Measurements from ENCODE around the gene NLGN1. TPM values are rescaled to one million over a fixed set of nuclear protein-coding genes. Genes with fewer than 3 reads are reported as not detected.

Gene NLGN1
- polyA plus RNA-seq, 1 donor from 2014 or later: 2.7 TPM

- H3K4me2 ChIP-seq (ENCODE audit: low read length): no peak overlapping the region
- H3K79me2 ChIP-seq (replicated peaks; ENCODE audit: insufficient read depth, low read length): no peaks in the 10 kb centered on the region
- no peak overlapping the region for H3K4me3 ChIP-seq (ENCODE audit: low read length)
- H3K9ac ChIP-seq (ENCODE audit: low read length): no peak overlapping the region
- H3K36me3 ChIP-seq (ENCODE audit: insufficient read depth, low read length): no peaks in the 10 kb centered on the region
- H3K9me3 ChIP-seq (ENCODE audit: low read length): no peaks in the 10 kb centered on the region
- H3K9me2 ChIP-seq (ENCODE audit: insufficient read depth, low read length): no peaks in the 10 kb centered on the region
- TF ChIP-seq MXI1 (conservative IDR thresholded peaks at IDR 0.05; ENCODE audit: poor library complexity, severe bottlenecking): no peak
- TF ChIP-seq RAD21 (conservative IDR thresholded peaks at IDR 0.05): no peak
- TF ChIP-seq EZH2 (IDR thresholded peaks at IDR 0.05; ENCODE audit: borderline replicate concordance, insufficient read depth, low read length, poor library complexity, severe bottlenecking): no peak
- TF ChIP-seq SMC3 (conservative IDR thresholded peaks at IDR 0.05; ENCODE audit: poor library complexity): no peak
- TF ChIP-seq POLR2AphosphoS5 (IDR thresholded peaks at IDR 0.05): no peak
- no peak for TF ChIP-seq EP300 (conservative IDR thresholded peaks at IDR 0.05; ENCODE audit: poor library complexity, severe bottlenecking)
- TF ChIP-seq CTCF (IDR thresholded peaks at IDR 0.05; ENCODE audit: poor library complexity, severe bottlenecking): no peak
- TF ChIP-seq TAF1 (IDR thresholded peaks at IDR 0.05; ENCODE audit: low read depth): no peak
- no peak for TF ChIP-seq REST (IDR thresholded peaks at IDR 0.05; ENCODE audit: borderline replicate concordance)
- no peak overlapping the region for H2AFZ ChIP-seq (ENCODE audit: low read depth, low read length)
- H3K27me3 ChIP-seq (ENCODE audit: insufficient read depth, low read depth, low read length): no peaks in the 10 kb centered on the region
- H4K20me1 ChIP-seq (ENCODE audit: insufficient read depth): no peaks in the 10 kb centered on the region
- H3F3A ChIP-seq (ENCODE audit: insufficient read depth, low read length, poor library complexity, severe bottlenecking): no peaks in the 10 kb centered on the region
- H3K27ac ChIP-seq (ENCODE audit: low read length): no peak overlapping the region
These were observed 322.0 kb downstream of the NLGN1 start for GRCh38 chr3:173719585-173719984.

GRCh38 chr3:173725507-173725906 lies 328.0 kb downstream of the NLGN1 start:
- Histone ChIP-seq H3K9me2 (ENCODE audit: insufficient read depth, low read length) (no peaks in the 10 kb centered on the region), H3K27ac (ENCODE audit: low read length) (no peak overlapping the region), H3K27me3 (ENCODE audit: insufficient read depth, low read depth, low read length) (no peaks in the 10 kb centered on the region), H2AFZ (ENCODE audit: low read depth, low read length) (no peak overlapping the region), H3F3A (ENCODE audit: insufficient read depth, low read length, poor library complexity, severe bottlenecking) (no peaks in the 10 kb centered on the region), H4K20me1 (ENCODE audit: insufficient read depth) (no peaks in the 10 kb centered on the region), H3K4me2 (ENCODE audit: low read length) (no peak overlapping the region), H3K4me3 (ENCODE audit: low read length) (no peak overlapping the region), H3K36me3 (ENCODE audit: insufficient read depth, low read length) (no peaks in the 10 kb centered on the region), H3K9ac (ENCODE audit: low read length) (no peak overlapping the region), H3K9me3 (ENCODE audit: low read length) (no peaks in the 10 kb centered on the region), H3K79me2 (replicated peaks; ENCODE audit: insufficient read depth, low read length) (no peaks in the 10 kb centered on the region)
- TF ChIP-seq EZH2 (IDR thresholded peaks at IDR 0.05; ENCODE audit: borderline replicate concordance, insufficient read depth, low read length, poor library complexity, severe bottlenecking) (no peak), POLR2AphosphoS5 (IDR thresholded peaks at IDR 0.05) (no peak), MXI1 (conservative IDR thresholded peaks at IDR 0.05; ENCODE audit: poor library complexity, severe bottlenecking) (no peak), TAF1 (IDR thresholded peaks at IDR 0.05; ENCODE audit: low read depth) (no peak), REST (IDR thresholded peaks at IDR 0.05; ENCODE audit: borderline replicate concordance) (no peak), SMC3 (conservative IDR thresholded peaks at IDR 0.05; ENCODE audit: poor library complexity) (no peak)

Data from neural cell (in vitro differentiated cells).